Fibroblast of pulmonary artery (primary cell): Measurements from ENCODE around the gene MSI2.

Experiments used
- DNase-seq: peaks from one replicate; pipeline ENCODE4 v3.0.0-alpha.2; 2010; ENCODE audit warnings: low read depth
- H3K4me3 ChIP-seq: replicated peaks from 2 replicates; pipeline ENCODE4 v1.5.1; 2011; ENCODE audit warnings: low read depth, mild to moderate bottlenecking, control low read depth, low read length, moderate library complexity
- TF ChIP-seq, protein P1 (sequence below): IDR thresholded peaks from 2 replicates; pipeline ENCODE4 v1.5.1; 2011; ENCODE audit warnings: mild to moderate bottlenecking, control low read depth, low read length, inconsistent platforms; ENCODE audit errors: missing control alignments

MSI2 gene

GRCh38 chr17:57687642-57688041 lies 431.3 kb downstream of the MSI2 start:
- peak; percentile 21 for DNase-seq
- no peak overlapping the region for H3K4me3 ChIP-seq
- TF ChIP-seq, protein P1, sequence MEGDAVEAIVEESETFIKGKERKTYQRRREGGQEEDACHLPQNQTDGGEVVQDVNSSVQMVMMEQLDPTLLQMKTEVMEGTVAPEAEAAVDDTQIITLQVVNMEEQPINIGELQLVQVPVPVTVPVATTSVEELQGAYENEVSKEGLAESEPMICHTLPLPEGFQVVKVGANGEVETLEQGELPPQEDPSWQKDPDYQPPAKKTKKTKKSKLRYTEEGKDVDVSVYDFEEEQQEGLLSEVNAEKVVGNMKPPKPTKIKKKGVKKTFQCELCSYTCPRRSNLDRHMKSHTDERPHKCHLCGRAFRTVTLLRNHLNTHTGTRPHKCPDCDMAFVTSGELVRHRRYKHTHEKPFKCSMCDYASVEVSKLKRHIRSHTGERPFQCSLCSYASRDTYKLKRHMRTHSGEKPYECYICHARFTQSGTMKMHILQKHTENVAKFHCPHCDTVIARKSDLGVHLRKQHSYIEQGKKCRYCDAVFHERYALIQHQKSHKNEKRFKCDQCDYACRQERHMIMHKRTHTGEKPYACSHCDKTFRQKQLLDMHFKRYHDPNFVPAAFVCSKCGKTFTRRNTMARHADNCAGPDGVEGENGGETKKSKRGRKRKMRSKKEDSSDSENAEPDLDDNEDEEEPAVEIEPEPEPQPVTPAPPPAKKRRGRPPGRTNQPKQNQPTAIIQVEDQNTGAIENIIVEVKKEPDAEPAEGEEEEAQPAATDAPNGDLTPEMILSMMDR: no peak

DNA sequence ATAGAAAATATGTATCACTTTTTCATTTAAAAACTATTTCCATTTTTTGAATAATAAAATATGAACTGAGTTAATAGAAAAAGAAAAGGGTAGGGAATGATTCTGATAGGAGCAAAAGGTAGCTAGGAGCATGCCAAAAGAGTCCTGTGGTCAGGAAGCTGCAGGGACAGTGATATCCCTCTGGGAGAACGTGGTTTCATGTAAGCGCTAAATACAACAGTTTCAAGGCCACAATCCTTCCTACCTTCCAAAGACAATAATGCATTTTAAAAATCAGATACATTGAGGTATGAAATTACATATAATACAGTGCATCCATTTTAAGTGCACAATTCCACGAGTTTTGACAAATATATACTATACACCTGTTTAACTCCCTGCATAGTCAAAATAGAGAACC lies 432.9 kb downstream of the MSI2 start:
- DNase-seq: no peak
- H3K4me3 ChIP-seq: no peak overlapping the region
- TF ChIP-seq, protein P1: no peak

DNA sequence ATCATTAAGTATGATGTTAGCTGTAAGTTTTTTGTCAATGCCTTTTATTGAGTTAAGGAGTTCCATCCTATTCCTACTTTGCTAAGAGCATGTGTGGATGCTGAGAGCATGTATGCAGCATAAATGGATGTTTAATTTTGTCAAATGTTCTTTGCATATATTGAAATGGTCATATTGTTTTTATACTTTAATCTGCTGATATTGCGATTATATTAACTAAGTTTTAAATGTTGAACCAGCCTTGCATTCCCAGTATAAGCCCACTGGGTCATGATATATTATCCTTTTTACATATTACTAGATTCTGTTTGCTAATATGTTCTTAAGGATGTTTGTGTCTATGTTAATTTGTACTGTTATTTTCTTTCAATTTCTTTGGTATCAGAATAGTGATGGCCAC lies 435.6 kb downstream of the MSI2 start:
- TF ChIP-seq, protein P1: no peak
- no peak overlapping the region for H3K4me3 ChIP-seq
- DNase-seq: no peak

DNA sequence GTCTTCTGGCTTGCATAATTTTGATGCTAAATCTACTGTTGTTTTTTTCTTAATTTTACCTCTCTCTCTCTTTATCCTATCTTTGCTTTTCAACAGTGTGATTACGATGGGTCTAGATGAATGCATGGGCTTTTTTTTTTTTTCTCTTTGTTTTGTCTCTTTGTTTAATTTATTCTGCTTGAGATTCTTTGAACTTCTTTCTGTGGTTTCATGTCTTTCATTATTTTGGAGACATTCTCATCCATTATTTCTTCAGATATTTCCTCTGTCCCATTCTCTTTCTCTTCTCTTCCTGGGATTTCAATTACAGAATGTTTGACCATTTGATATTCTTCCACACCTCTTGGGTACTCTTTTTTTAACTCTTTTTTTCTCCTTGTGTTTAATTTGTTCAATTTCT lies 436.4 kb downstream of the MSI2 start:
- DNase-seq: no peak
- TF ChIP-seq, protein P1: no peak
- no peak overlapping the region for H3K4me3 ChIP-seq

DNA sequence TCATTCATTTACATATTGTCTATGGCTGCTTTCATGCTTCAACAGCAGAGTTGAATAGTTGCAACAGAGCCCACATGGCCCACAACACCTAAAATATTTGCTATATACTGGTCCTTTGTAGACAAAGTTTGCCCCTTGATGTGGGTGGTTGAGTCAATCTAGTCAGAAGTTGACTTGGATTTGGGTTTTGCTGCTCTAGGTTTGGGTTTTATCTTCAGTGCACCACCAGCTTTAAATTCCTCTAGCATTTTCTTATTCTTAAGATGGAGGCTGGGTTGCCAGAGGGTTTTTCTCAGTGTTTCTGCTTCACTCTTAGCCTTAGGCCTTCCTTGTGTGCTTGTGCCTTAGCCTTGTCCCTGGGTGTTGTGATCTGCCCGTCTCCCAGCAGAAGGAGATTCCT lies 437.7 kb downstream of the MSI2 start:
- DNase-seq: no peak
- H3K4me3 ChIP-seq: no peak overlapping the region
- TF ChIP-seq, protein P1: no peak

- TF ChIP-seq, protein P1: no peak
- no peak overlapping the region for H3K4me3 ChIP-seq
- no peak for DNase-seq
These were observed 439.7 kb downstream of the MSI2 start for GRCh38 chr17:57696050-57696449.

DNA sequence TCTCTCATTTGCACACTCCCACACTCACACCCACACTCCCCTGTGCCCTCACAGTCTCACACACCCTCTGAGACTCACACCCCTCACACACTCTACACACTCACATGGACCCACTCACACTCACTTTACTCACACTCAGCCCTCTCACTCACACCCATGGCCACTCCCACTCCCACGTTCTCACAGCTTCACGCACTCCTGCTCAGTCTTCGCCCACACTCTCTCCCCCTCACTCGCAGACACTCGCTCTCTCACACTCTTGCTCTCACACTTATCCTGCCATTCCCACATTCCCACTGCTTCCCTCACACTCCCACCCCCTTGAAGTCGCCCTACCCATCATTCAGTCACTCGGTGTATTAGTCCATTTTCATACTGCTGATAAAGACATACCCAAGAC lies 440.9 kb downstream of the MSI2 start:
- no peak for DNase-seq

More for the DNA sequence above, 440.9 kb downstream of the MSI2 start:
- H3K4me3 ChIP-seq: no peak overlapping the region
- TF ChIP-seq, protein P1: no peak
